Gastrocnemius medialis (tissue), 4 donors: ENCODE measurements around the gene HMGCS2. TPM values are rescaled to one million over a fixed set of nuclear protein-coding genes. Genes with fewer than 3 reads are reported as not detected.

Experiments used
- ATAC-seq, 2 donors: fragments of 150-250 bp; one replicate each; pipeline ENCODE4 v1.9.1; 2016
- DNase-seq, 2 donors: peaks; one replicate each; pipeline ENCODE4 v3.0.0-alpha.2; 2019
- H3K27ac ChIP-seq, 4 donors: fragments of 200-600 bp; sonication (generic); 1 replicate in 1 of 4; 2 replicates in 3 of 4; pipeline ENCODE4 v1.5.1; 2016 to 2018; ENCODE audit warnings: mild to moderate bottlenecking in 2 of 4, moderate library complexity in 1 of 4
- H3K27me3 ChIP-seq, 3 donors: fragments of 200-600 bp; sonication (generic) in 2 of 3; 1 replicate in 1 of 3; 2 replicates in 2 of 3; pipeline versions ENCODE4 v1.5.1 to v1.6.0; 2016 to 2019; ENCODE audit warnings: mild to moderate bottlenecking in 1 of 3, moderate library complexity in 1 of 3
- H3K36me3 ChIP-seq, 2 donors: fragments of 200-600 bp; sonication (generic) in 1 of 2; one replicate each; pipeline ENCODE4 v1.5.1; 2017 to 2018
- H3K4me1 ChIP-seq, 2 donors: fragments of 200-600 bp; sonication (generic) in 1 of 2; one replicate each; pipeline ENCODE4 v1.5.1; 2016 to 2017; ENCODE audit warnings: mild to moderate bottlenecking in 2 of 2
- H3K4me3 ChIP-seq, 4 donors: fragments of 200-600 bp; sonication (generic) in 3 of 4; 1 replicate in 1 of 4; 2 replicates in 3 of 4; pipeline ENCODE4 v1.5.1; 2016 to 2019; ENCODE audit warnings: mild to moderate bottlenecking in 2 of 4
- H3K9me3 ChIP-seq, 3 donors: fragments of 200-600 bp; sonication (generic) in 2 of 3; 1 replicate in 1 of 3; 2 replicates in 2 of 3; pipeline ENCODE4 v1.5.1; 2016 to 2019
- CTCF ChIP-seq, 5 experiments: fragments of 450-650 bp in 3 of 5; fragments of 200-600 bp in 2 of 5; sonication (generic) in 2 of 5; IDR thresholded peaks in 4 of 5; conservative IDR thresholded peaks in 1 of 5; 1 replicate in 4 of 5; 2 replicates in 1 of 5; pipeline ENCODE4 v1.5.1; 2016 to 2019; ENCODE audit warnings: antibody characterized with exemption in 5 of 5, mild to moderate bottlenecking in 3 of 5, moderate library complexity in 3 of 5
- POLR2A ChIP-seq, 2 donors: fragments of 450-650 bp; IDR thresholded peaks; one replicate each; pipeline ENCODE4 v1.6.1; 2017; ENCODE audit warnings: antibody characterized with exemption in 2 of 2, mild to moderate bottlenecking in 2 of 2, moderate library complexity in 2 of 2
- in situ Hi-C, 4 donors: fragments of 200-750 bp; cut with MboI; loops; one replicate each; pipeline versions ENCODE4 v1.15.0 to v1.8.0; 2017; ENCODE audit warnings: low sequenced_read_pairs in 4 of 4
- intact Hi-C: fragments of 100-400 bp; cut with DNase I; formaldehyde crosslinking; loops from one replicate; pipeline ENCODE4 v1.15.1; 2023; ENCODE audit warnings: low total_unique reads
- total RNA-seq, 4 donors: library from RNA; depleted of rRNA; stranded (reverse); fragments of >200 nt; gene quantifications; one replicate each; pipeline versions ENCODE4 v1.1.0 to v1.2.3, GENCODE V29; 2016

Gene HMGCS2
- total RNA-seq, 4 donors from 2014 or later = 1.2 to 9.2 (median 2.2) TPM; not detected in 1

- in situ Hi-C loops (no loop called here), intact Hi-C loops (no loop called here)
- Histone ChIP-seq H3K36me3 (no peaks in the 10 kb centered on the region), H3K9me3 (no peaks in the 10 kb centered on the region), H3K4me1 (no peaks in the 10 kb centered on the region), H3K27ac (no peak overlapping the region), H3K4me3 (no peak overlapping the region), H3K27me3 (no peaks in the 10 kb centered on the region)
- ATAC-seq (no peak), DNase-seq (no peak)
- TF ChIP-seq CTCF (IDR thresholded peaks at IDR 0.05 in 4 of 5, conservative IDR thresholded peaks at IDR 0.05 in 1 of 5) (no peak), POLR2A (IDR thresholded peaks at IDR 0.05) (no peak)
Observed at GRCh38 chr1:119727991-119728390, 40.7 kb downstream of the HMGCS2 start.

- Histone ChIP-seq H3K36me3 (no peaks in the 10 kb centered on the region), H3K9me3 (no peaks in the 10 kb centered on the region), H3K27ac (no peak overlapping the region), H3K4me3 (no peak overlapping the region), H3K4me1 (no peaks in the 10 kb centered on the region), H3K27me3 (no peaks in the 10 kb centered on the region)
- intact Hi-C loops (no loop called here), in situ Hi-C loops (no loop called here)
- DNase-seq (no peak), ATAC-seq (no peak)
- TF ChIP-seq POLR2A (IDR thresholded peaks at IDR 0.05) (no peak), CTCF (IDR thresholded peaks at IDR 0.05 in 4 of 5, conservative IDR thresholded peaks at IDR 0.05 in 1 of 5) (no peak)
Observed at GRCh38 chr1:119725626-119726025, 43.1 kb downstream of the HMGCS2 start.

GRCh38 chr1:119724611-119725218, 44.0 kb downstream of the HMGCS2 start:
- Histone ChIP-seq H3K4me1 (no peaks in the 10 kb centered on the region), H3K9me3 (no peaks in the 10 kb centered on the region), H3K4me3 (no peak overlapping the region), H3K27ac (no peak overlapping the region), H3K36me3 (no peaks in the 10 kb centered on the region), H3K27me3 (no peaks in the 10 kb centered on the region)
- in situ Hi-C loops = no loop called here
- intact Hi-C loops = no loop called here
- no peak for ATAC-seq
- TF ChIP-seq POLR2A (IDR thresholded peaks at IDR 0.05) (no peak), CTCF (IDR thresholded peaks at IDR 0.05 in 4 of 5, conservative IDR thresholded peaks at IDR 0.05 in 1 of 5) (no peak)
- DNase-seq = no peak

DNA sequence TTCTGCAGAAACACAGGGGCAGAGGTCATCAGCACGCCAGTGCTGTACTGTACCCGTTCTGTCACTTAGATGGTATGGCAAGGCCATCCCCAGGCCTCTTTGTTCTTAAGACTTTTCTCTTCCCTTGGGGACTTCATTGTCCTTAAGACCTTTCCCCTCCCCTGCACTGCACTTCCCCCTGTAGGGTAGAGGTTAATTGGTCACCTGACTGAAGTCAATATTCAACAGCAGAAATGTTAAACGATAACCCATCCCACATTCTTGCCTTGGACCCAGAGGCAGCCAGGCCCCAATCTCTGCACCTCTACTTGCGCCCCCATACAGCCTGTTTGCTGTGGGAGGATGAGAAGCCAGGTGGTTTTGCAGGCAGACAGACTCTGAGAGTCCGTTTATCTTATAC, 46.8 kb downstream of the HMGCS2 start:
- no peaks in the 10 kb centered on the region for H3K27me3 ChIP-seq
- no peaks in the 10 kb centered on the region for H3K9me3 ChIP-seq
- intact Hi-C loops (no loop called here), in situ Hi-C loops (no loop called here)
- H3K27ac ChIP-seq = no peak overlapping the region
- TF ChIP-seq CTCF (IDR thresholded peaks at IDR 0.05 in 4 of 5, conservative IDR thresholded peaks at IDR 0.05 in 1 of 5) (no peak), POLR2A (IDR thresholded peaks at IDR 0.05) (no peak)
- ATAC-seq (no peak), DNase-seq (no peak)
- no peaks in the 10 kb centered on the region for H3K36me3 ChIP-seq
- no peaks in the 10 kb centered on the region for H3K4me1 ChIP-seq
- H3K4me3 ChIP-seq = no peak overlapping the region

GRCh38 chr1:119720866-119721440, 47.8 kb downstream of the HMGCS2 start:
- in situ Hi-C loops = no loop called here
- TF ChIP-seq POLR2A (IDR thresholded peaks at IDR 0.05) = no peak
- no peak for TF ChIP-seq CTCF (IDR thresholded peaks at IDR 0.05 in 4 of 5, conservative IDR thresholded peaks at IDR 0.05 in 1 of 5)

More at GRCh38 chr1:119720866-119721440, 47.8 kb downstream of the HMGCS2 start:
- no peak overlapping the region for H3K4me3 ChIP-seq
- H3K9me3 ChIP-seq = no peaks in the 10 kb centered on the region
- H3K27ac ChIP-seq = no peak overlapping the region
- H3K27me3 ChIP-seq = no peaks in the 10 kb centered on the region
- ATAC-seq = no peak
- no peak for DNase-seq
- no peaks in the 10 kb centered on the region for H3K36me3 ChIP-seq
- intact Hi-C loops = no loop called here
- no peaks in the 10 kb centered on the region for H3K4me1 ChIP-seq
